Measurements from ENCODE around the gene MNT.

Gene MNT

DNA sequence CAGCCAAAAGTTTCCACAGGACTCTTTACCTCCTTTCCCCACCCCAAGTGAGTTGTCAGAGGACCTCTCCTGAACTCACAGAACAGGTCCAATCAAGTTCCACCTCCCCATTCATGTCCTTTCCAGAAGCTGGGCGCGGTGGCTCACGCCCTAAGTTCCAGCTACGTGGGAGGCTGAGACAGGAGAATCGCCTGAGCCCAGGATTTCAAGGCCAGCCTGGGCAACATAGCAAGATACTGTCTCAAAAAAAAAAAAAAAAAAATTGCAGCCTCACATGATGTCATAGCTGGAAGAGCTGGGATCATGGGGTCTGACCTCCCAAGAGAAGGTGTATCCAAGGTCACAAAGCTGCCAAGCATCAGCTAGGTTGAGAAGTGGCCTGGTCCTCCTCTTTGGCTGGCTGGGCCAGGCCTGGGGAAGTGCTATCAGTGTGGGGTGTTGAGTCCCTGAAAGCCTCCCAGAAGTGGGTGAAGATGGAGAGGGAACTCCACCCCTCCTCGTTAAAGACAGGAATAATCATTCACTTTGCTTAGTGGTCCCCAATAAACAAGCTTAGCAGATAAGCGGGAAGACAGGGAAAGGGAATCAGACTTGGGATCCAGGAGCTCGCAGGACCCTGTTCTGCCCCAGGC, 5.5 kb upstream of the MNT start:
- TF ChIP-seq MYC (IDR thresholded peaks at IDR 0.05; ENCODE audit: low read depth, low read length) (no peak), POLR2A (IDR thresholded peaks at IDR 0.05; ENCODE audit: extremely low read depth, insufficient read length) (no peak)
- TF ChIP-seq, protein P1, sequence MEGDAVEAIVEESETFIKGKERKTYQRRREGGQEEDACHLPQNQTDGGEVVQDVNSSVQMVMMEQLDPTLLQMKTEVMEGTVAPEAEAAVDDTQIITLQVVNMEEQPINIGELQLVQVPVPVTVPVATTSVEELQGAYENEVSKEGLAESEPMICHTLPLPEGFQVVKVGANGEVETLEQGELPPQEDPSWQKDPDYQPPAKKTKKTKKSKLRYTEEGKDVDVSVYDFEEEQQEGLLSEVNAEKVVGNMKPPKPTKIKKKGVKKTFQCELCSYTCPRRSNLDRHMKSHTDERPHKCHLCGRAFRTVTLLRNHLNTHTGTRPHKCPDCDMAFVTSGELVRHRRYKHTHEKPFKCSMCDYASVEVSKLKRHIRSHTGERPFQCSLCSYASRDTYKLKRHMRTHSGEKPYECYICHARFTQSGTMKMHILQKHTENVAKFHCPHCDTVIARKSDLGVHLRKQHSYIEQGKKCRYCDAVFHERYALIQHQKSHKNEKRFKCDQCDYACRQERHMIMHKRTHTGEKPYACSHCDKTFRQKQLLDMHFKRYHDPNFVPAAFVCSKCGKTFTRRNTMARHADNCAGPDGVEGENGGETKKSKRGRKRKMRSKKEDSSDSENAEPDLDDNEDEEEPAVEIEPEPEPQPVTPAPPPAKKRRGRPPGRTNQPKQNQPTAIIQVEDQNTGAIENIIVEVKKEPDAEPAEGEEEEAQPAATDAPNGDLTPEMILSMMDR (IDR thresholded peaks at IDR 0.05; ENCODE audit: low read depth, low read length), result no peak
- TF ChIP-seq, protein P2, sequence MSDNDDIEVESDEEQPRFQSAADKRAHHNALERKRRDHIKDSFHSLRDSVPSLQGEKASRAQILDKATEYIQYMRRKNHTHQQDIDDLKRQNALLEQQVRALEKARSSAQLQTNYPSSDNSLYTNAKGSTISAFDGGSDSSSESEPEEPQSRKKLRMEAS (IDR thresholded peaks at IDR 0.05; ENCODE audit: low read depth, low read length), result no peak

GRCh38 chr17:2405247-2405926, 4.5 kb upstream of the MNT start:
- TF ChIP-seq MYC (IDR thresholded peaks at IDR 0.05; ENCODE audit: low read depth, low read length), result no peak
- TF ChIP-seq POLR2A (IDR thresholded peaks at IDR 0.05; ENCODE audit: extremely low read depth, insufficient read length), result no peak
- H3K4me3 ChIP-seq (ENCODE audit: low read depth, low read length), result no peak overlapping the region
- peak; percentile 35 for DNase-seq (ENCODE audit: low read depth)

More for the DNA sequence above, 5.5 kb upstream of the MNT start:
- no peak for DNase-seq (ENCODE audit: low read depth)
- no peak overlapping the region for H3K4me3 ChIP-seq (ENCODE audit: low read depth, low read length)

GRCh38 chr17:2403044-2403443, 2.2 kb upstream of the MNT start:
- H3K4me3 ChIP-seq (ENCODE audit: low read depth, low read length), result no peak overlapping the region
- TF ChIP-seq, protein P2 (IDR thresholded peaks at IDR 0.05; ENCODE audit: low read depth, low read length), result no peak
- TF ChIP-seq POLR2A (IDR thresholded peaks at IDR 0.05; ENCODE audit: extremely low read depth, insufficient read length) (no peak), MYC (IDR thresholded peaks at IDR 0.05; ENCODE audit: low read depth, low read length) (no peak)
- TF ChIP-seq, protein P1 (IDR thresholded peaks at IDR 0.05; ENCODE audit: low read depth, low read length), result no peak
- no peak for DNase-seq (ENCODE audit: low read depth)

- peak overlapping the region; percentile 45 for H3K4me3 ChIP-seq (ENCODE audit: low read depth, low read length)
These were observed 1.7 kb upstream of the MNT start for GRCh38 chr17:2402544-2402943.

DNA sequence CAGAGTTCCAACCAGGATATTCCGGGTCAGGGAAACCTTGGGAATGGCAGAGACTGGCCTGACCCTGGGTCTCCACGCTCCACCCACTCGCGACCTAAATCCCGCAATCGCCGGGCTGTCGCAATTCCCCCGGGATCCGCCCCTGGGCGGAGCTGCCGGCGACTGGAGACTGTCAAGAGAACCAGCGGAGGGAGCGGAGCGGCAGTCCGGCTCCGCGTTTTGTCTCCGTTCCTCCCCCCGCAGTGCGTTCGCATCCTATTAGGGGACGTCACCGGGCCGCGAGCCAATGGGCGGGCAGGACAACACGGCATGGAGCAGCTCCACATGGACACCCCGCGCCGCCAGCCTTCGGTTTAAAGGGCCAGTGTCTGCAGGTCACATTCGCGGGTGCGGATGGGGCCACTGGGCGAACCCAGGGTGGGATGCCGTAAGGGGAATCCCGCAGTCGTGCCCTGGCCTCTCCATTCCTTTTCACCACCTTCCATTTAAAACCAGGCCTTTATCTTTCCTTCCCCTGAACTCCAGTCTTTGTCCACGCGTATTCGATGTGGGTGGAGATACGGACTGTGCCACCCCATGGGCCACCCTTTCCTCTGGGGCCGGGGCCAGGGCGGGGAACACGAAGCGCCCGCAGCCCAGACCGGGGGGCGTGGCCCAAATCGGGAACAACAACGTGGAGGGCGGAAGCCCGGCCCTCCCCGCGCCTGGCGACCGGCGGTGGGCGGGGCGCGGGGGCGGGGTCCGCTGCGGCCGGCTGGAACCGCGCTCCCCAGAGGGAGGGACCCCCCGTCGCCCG, 764 bp upstream of the MNT start:
- TF ChIP-seq, protein P2 (IDR thresholded peaks at IDR 0.05; ENCODE audit: low read depth, low read length), result peak; percentile 86
- TF ChIP-seq, protein P1 (IDR thresholded peaks at IDR 0.05; ENCODE audit: low read depth, low read length), result no peak
- TF ChIP-seq MYC (IDR thresholded peaks at IDR 0.05; ENCODE audit: low read depth, low read length) (peak; percentile 74), POLR2A (IDR thresholded peaks at IDR 0.05; ENCODE audit: extremely low read depth, insufficient read length) (no peak)
- DNase-seq (ENCODE audit: low read depth), result peak; percentile 97
- peak overlapping the region; percentile 62 for H3K4me3 ChIP-seq (ENCODE audit: low read depth, low read length)

More at GRCh38 chr17:2402544-2402943, 1.7 kb upstream of the MNT start:
- TF ChIP-seq, protein P1 (IDR thresholded peaks at IDR 0.05; ENCODE audit: low read depth, low read length), result no peak
- TF ChIP-seq MYC (IDR thresholded peaks at IDR 0.05; ENCODE audit: low read depth, low read length), result no peak
- TF ChIP-seq, protein P2 (IDR thresholded peaks at IDR 0.05; ENCODE audit: low read depth, low read length), result no peak
- TF ChIP-seq POLR2A (IDR thresholded peaks at IDR 0.05; ENCODE audit: extremely low read depth, insufficient read length), result no peak
- DNase-seq (ENCODE audit: low read depth), result no peak

DNA sequence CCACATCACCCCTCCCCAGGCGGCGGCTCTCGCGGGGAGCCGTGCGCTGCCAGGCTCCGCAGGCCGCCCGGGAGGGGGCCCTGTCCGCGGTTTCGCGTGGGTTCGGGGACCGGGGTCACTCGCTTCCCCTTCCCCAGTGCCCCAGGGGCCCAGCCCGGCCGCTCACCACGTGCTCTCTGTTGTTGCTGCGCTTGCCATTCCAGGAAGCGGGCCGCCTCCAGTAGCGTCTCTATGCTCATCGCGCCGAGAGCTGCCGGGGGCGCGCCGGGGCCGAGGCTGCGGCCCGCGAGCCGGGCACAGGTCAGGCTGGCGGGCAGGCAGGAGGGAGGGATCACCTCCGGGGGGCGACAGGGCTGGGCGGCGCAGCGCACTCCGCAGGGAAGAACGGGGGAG, 390 bp downstream of the MNT start:
- TF ChIP-seq, protein P1 (IDR thresholded peaks at IDR 0.05; ENCODE audit: low read depth, low read length), result no peak
- TF ChIP-seq MYC (IDR thresholded peaks at IDR 0.05; ENCODE audit: low read depth, low read length) (peak; percentile 70), POLR2A (IDR thresholded peaks at IDR 0.05; ENCODE audit: extremely low read depth, insufficient read length) (no peak)
- TF ChIP-seq, protein P2 (IDR thresholded peaks at IDR 0.05; ENCODE audit: low read depth, low read length), result peak; percentile 85
- H3K4me3 ChIP-seq (ENCODE audit: low read depth, low read length), result peak overlapping the region; percentile 73
- DNase-seq (ENCODE audit: low read depth), result peak; percentile 70

Measured in NB4 (cell line).